Endothelial cell of umbilical vein (primary cell): ENCODE measurements around the gene CACNA2D2.

Source experiments
- CTCF ChIP-seq, 2 donors: IDR thresholded peaks; 1 replicate in 1 of 2; 2 replicates in 1 of 2; pipeline ENCODE4 v1.5.1; 2011; ENCODE audit warnings: low read length in 2 of 2, mild to moderate bottlenecking in 2 of 2, moderate library complexity in 2 of 2, control low read depth in 1 of 2, inconsistent platforms in 1 of 2, low read depth in 1 of 2; ENCODE audit not compliant: insufficient read depth in 1 of 2; ENCODE audit errors: extremely low read depth in 1 of 2
- EZH2 ChIP-seq: IDR thresholded peaks from 2 replicates; pipeline ENCODE4 v1.6.1; 2012; ENCODE audit warnings: borderline replicate concordance, low read depth, mild to moderate bottlenecking, moderate library complexity, low read length, inconsistent platforms; ENCODE audit not compliant: severe bottlenecking
- FOS ChIP-seq: IDR thresholded peaks from 2 replicates; pipeline ENCODE4 v1.6.1; 2011; ENCODE audit warnings: mild to moderate bottlenecking, low read length, moderate library complexity, borderline replicate concordance; ENCODE audit not compliant: insufficient read depth
- JUN ChIP-seq: IDR thresholded peaks from 2 replicates; pipeline ENCODE4 v1.6.1; 2011; ENCODE audit warnings: borderline replicate concordance, low read depth; ENCODE audit not compliant: insufficient read length, insufficient read depth
- MYC ChIP-seq: IDR thresholded peaks from one replicate; pipeline ENCODE4 v1.6.1; 2011; ENCODE audit warnings: mild to moderate bottlenecking, low read depth, low read length
- POLR2A ChIP-seq: IDR thresholded peaks from 2 replicates; pipeline ENCODE4 v1.6.1; 2012; ENCODE audit warnings: low read depth, mild to moderate bottlenecking, control low read depth, low read length
- POLR2AphosphoS5 ChIP-seq: IDR thresholded peaks from 2 replicates; pipeline ENCODE4 v1.6.1; 2012; ENCODE audit warnings: low read depth, mild to moderate bottlenecking, control low read depth, low read length, moderate library complexity; ENCODE audit not compliant: insufficient read depth

DNA sequence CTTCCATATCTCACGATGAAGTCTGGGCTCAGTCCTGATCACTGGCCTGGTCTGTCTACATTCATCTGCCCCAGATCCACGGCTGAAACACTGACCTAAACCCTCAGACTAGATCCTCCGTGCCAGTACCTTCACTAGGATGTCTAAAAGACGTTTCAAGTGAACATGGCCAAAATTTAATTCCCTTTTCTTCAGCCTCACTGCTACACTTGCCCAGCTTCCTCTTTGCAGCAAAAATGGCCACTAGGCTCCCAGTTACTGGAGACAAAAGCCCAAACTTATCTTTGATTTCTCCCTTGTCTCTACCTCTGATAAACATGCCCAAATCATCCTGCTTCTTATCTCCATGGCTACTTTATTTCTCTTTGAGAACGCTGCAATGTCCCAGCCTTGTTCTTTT lies 164.5 kb downstream of the CACNA2D2 start:
- no peak for TF ChIP-seq EZH2
- no peak for TF ChIP-seq POLR2A
- TF ChIP-seq CTCF (IDR thresholded peaks at IDR 0.05; ENCODE audit: extremely low read depth in 1 of 2, insufficient read depth in 1 of 2, low read depth in 1 of 2, low read length in 2 of 2) = no peak
- no peak for TF ChIP-seq MYC
- TF ChIP-seq JUN = no peak
- TF ChIP-seq POLR2AphosphoS5 = no peak
- no peak for TF ChIP-seq FOS
